Fibroblast of skin of back (primary cell): ENCODE measurements around the gene SRSF12.
"Not testable (repeated sequence)": the region's sequence is repeated elsewhere in the genome, so short reads cannot be mapped to it uniquely, and the experiment has no call there.

Experiments used
- DNase-seq: peaks from one replicate; pipeline ENCODE4 v3.0.0-alpha.2; 2013

Gene SRSF12

DNA sequence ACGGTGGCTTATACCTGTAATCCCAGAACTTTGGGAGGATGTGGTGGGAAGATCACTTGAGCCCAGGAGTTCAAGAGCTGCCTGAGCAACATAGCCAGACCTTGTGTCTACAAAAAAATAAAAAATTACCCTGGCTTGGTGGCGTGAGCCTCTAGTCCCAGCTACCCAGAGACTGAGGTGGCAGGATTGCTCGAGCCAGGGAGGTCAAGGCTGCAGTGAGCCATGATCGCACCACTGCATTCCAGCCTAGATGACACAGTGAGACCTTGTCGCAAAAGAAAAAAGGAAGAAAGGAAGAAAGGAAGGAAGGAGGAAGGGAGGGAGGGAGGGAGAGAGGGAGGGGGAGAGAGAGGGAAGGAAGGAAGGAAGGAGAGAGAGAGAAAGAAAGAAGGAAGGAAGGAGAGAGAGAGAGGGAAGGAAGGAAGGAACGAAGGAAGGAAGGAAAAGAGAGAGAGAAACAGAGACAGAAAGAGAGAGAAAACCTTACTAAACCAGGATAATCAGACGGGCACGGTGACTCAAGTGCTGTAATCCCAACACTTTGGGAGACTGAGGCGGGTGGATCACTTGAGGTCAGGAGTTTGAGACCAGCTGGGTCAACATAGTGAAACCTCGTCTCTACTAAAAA is 48.2 kb downstream of the SRSF12 start:
- DNase-seq, result no peak

GRCh38 chr6:89068695-89069094 is 49.2 kb downstream of the SRSF12 start:
- peak; percentile 16 for DNase-seq

DNA sequence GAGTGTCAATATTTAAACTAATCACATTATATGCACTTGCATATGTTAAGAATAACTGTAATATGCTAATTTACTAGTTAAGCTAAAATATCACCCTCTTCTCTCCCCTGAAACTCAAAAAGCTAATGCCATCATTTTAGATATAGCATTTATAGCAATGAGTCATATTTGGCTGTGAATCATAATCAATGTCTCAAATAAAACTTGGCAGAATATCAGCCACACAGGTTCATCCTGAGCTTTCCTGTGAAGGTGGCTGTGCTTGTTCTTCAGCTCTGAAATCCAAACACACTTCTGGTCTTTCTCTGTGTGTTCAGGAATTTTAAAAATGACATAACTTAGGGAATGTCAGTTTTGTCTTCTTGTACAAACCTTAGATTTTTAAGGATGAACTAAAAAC is 50.1 kb downstream of the SRSF12 start:
- DNase-seq, result no peak

DNA sequence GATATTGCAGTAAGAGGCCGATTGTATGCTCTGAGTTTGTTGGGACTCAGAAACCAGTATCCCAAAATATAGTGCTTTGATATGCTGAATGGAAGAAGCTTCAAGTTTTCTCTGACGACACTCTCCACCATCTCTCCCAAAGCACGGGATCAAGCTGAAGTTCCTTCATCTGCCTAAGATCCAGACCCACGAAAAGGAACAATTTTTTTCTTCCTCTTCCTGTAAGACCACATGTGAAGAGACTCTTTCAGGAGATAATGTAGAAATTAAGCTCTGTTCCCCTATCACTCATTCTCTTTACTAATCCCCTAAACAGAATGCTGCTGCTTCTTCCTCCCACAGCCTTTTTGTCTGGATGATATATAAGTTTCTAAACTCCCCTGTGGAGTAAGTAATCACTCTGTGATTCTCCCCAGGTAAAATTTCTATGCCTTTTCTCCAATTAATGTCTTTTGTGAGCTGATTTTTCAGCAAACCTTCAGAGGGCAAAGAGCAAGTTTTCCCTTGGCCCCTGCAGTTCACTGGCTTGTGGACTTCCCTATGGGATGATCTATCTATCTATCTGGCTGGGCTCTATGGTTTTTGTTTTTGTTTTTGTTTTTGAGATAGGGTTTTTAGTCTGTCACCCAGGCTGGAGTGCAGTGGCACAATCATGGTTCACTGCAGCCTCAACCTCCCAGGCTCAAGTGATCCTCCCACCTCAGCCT is 50.8 kb downstream of the SRSF12 start:
- no peak for DNase-seq

GRCh38 chr6:89066121-89066520 is 51.8 kb downstream of the SRSF12 start:
- not testable (repeated sequence) for DNase-seq

DNA sequence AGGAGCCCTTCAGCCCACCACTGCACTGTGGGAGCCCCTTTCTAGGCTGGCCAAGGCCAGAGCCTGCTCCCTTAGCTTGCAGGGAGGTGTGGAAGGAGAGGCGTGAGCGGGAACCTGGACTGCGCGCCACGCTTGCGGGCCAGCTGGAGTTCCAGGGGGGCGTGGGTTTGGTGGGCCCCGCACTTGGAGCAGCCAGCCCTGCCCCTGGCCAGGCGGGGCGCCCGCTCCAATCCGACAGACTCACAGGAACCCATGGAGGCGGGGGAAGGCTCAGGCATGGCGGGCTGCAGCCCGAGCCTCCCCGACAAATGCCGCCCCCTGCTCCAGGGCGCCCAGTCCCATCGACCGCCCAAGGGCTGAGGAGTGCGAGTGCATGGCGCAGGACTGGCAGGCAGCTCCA is 52.9 kb downstream of the SRSF12 start:
- DNase-seq, result not testable (repeated sequence)

- no peak for DNase-seq
These were observed 54.0 kb downstream of the SRSF12 start for GRCh38 chr6:89063881-89064280.

- no peak for DNase-seq
These were observed 58.6 kb downstream of the SRSF12 start for GRCh38 chr6:89059227-89059626.

GRCh38 chr6:89058627-89059026 is 59.2 kb downstream of the SRSF12 start:
- DNase-seq, result peak; percentile 26

GRCh38 chr6:89057759-89058158 is 60.1 kb downstream of the SRSF12 start:
- DNase-seq, result no peak

- no peak for DNase-seq
These were observed 63.7 kb downstream of the SRSF12 start for GRCh38 chr6:89054208-89054607.

GRCh38 chr6:89051676-89052075 is 66.2 kb downstream of the SRSF12 start:
- DNase-seq, result no peak

DNA sequence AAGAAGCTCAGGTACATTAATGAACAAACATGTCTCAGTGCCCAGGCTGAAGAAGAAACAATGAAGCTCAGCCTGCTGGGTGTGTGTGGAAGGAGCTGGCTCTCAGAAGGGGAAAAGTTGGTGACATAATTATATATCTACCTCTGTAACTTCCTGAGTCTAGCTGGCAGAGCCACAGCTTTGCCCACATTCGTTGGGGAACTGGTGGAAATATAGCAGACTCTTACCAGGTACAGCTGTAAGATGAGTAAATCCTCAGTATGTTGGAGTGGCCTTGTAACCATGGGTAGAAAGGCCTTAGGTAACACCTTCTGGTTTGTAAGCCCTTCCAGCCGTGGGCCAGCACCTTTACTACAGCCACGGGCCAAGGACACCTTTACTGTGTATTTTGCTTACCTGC is 67.2 kb downstream of the SRSF12 start:
- no peak for DNase-seq

- no peak for DNase-seq
These were observed 67.7 kb downstream of the SRSF12 start for GRCh38 chr6:89050155-89050554.

DNA sequence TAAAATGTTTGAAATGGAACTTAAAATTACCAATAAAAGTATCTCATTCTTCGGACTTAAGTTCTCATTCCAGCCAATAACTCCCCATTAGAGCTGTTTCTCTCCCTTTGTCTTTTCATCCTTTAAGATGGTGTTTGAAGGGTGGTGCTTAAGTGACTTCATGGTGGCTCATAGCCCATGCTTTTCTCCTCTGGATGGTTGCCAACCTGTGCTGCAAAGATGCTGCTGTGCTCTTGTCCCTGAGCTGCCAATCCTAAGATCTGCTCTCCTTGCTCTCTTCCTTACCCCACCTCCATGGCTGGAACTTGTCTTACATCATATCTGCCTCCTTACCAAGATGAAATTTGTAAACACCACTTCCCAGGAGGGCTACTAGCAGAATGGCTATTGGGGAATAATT is 68.9 kb downstream of the SRSF12 start:
- peak; percentile 22 for DNase-seq

- DNase-seq, result no peak
These were observed 69.5 kb downstream of the SRSF12 start for GRCh38 chr6:89048288-89048923.

DNA sequence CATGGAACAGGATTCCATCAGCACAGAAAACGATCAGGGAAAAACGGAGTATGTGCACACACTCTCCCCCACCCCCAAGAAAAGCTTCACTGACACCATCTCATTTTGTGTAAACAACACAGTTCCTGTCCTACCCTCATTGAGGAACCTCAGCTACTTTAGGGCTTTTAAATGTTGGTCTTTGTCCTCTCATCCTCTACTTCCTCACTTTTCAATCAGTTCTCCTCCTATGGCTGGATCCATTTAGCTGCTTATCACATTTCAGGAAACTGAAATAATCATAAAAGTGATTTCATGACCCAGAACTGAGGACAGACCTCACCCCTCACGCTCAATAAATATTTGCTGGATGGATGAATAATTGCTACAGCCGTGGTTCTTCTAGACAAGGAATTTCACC is 70.4 kb downstream of the SRSF12 start:
- DNase-seq, result no peak
